ENCODE results near the gene KIF3A.

Gene KIF3A

GRCh38 chr5:132733499-132734148 lies 3.7 kb downstream of the KIF3A start:
- Histone ChIP-seq H3K36me3 (ENCODE audit: insufficient read depth, low read length) (no peaks in the 10 kb centered on the region; the same call in 1 of the 2 replicates), H3K79me2 (ENCODE audit: insufficient read depth, low read length) (no peaks in the 10 kb centered on the region), H3K9me3 (ENCODE audit: low read length) (no peaks in the 10 kb centered on the region), H3F3A (ENCODE audit: insufficient read depth, low read length) (no peaks in the 10 kb centered on the region), H3K4me3 (ENCODE audit: low read depth, low read length, poor library complexity, severe bottlenecking) (no peak overlapping the region), H3K27ac (ENCODE audit: low read depth, low read length, poor library complexity, severe bottlenecking) (no peak overlapping the region), H3K9ac (ENCODE audit: low read length) (no peak overlapping the region), H2AFZ (ENCODE audit: low read length) (no peak overlapping the region), H3K9me2 (ENCODE audit: low read depth, low read length) (no peaks in the 10 kb centered on the region), H3K4me2 (ENCODE audit: low read length) (no peak overlapping the region), H3K4me1 (ENCODE audit: insufficient read depth, low read length, severe bottlenecking) (peaks cover 21% of the 10 kb centered on the region), H4K20me1 (ENCODE audit: insufficient read depth, low read length) (no peaks in the 10 kb centered on the region), H3K27me3 (ENCODE audit: insufficient read depth, low read length) (no peaks in the 10 kb centered on the region)
- TF ChIP-seq EZH2 (IDR thresholded peaks at IDR 0.05; ENCODE audit: borderline replicate concordance, low read length) (no peak), CTCF (IDR thresholded peaks at IDR 0.05; ENCODE audit: low read length) (no peak)

GRCh38 chr5:132729896-132730295 lies 7.5 kb downstream of the KIF3A start:
- no peaks in the 10 kb centered on the region for H3K4me1 ChIP-seq (ENCODE audit: insufficient read depth, low read length, severe bottlenecking)
- no peaks in the 10 kb centered on the region for H4K20me1 ChIP-seq (ENCODE audit: insufficient read depth, low read length)
- H3K9me3 ChIP-seq (ENCODE audit: low read length): no peaks in the 10 kb centered on the region
- TF ChIP-seq EZH2 (IDR thresholded peaks at IDR 0.05; ENCODE audit: borderline replicate concordance, low read length) (no peak), CTCF (IDR thresholded peaks at IDR 0.05; ENCODE audit: low read length) (no peak)
- H2AFZ ChIP-seq (ENCODE audit: low read length): no peak overlapping the region
- H3K36me3 ChIP-seq (ENCODE audit: insufficient read depth, low read length): no peaks in the 10 kb centered on the region; the same call in 1 of the 2 replicates
- no peaks in the 10 kb centered on the region for H3K27me3 ChIP-seq (ENCODE audit: insufficient read depth, low read length)
- H3K79me2 ChIP-seq (ENCODE audit: insufficient read depth, low read length): no peaks in the 10 kb centered on the region
- no peak overlapping the region for H3K9ac ChIP-seq (ENCODE audit: low read length)
- H3K9me2 ChIP-seq (ENCODE audit: low read depth, low read length): no peaks in the 10 kb centered on the region
- H3K4me3 ChIP-seq (ENCODE audit: low read depth, low read length, poor library complexity, severe bottlenecking): no peak overlapping the region
- H3K27ac ChIP-seq (ENCODE audit: low read depth, low read length, poor library complexity, severe bottlenecking): no peak overlapping the region
- no peak overlapping the region for H3K4me2 ChIP-seq (ENCODE audit: low read length)
- no peaks in the 10 kb centered on the region for H3F3A ChIP-seq (ENCODE audit: insufficient read depth, low read length)

GRCh38 chr5:132725745-132726144 lies 11.6 kb downstream of the KIF3A start:
- TF ChIP-seq CTCF (IDR thresholded peaks at IDR 0.05; ENCODE audit: low read length): no peak
- no peak for TF ChIP-seq EZH2 (IDR thresholded peaks at IDR 0.05; ENCODE audit: borderline replicate concordance, low read length)
- Histone ChIP-seq H3K4me2 (ENCODE audit: low read length) (no peak overlapping the region), H3K79me2 (ENCODE audit: insufficient read depth, low read length) (no peaks in the 10 kb centered on the region), H3K36me3 (ENCODE audit: insufficient read depth, low read length) (no peaks in the 10 kb centered on the region), H3K9me3 (ENCODE audit: low read length) (no peaks in the 10 kb centered on the region), H3F3A (ENCODE audit: insufficient read depth, low read length) (no peaks in the 10 kb centered on the region), H3K9ac (ENCODE audit: low read length) (no peak overlapping the region), H3K4me1 (ENCODE audit: insufficient read depth, low read length, severe bottlenecking) (no peaks in the 10 kb centered on the region), H3K27me3 (ENCODE audit: insufficient read depth, low read length) (no peaks in the 10 kb centered on the region), H2AFZ (ENCODE audit: low read length) (no peak overlapping the region), H3K4me3 (ENCODE audit: low read depth, low read length, poor library complexity, severe bottlenecking) (no peak overlapping the region), H3K27ac (ENCODE audit: low read depth, low read length, poor library complexity, severe bottlenecking) (no peak overlapping the region), H4K20me1 (ENCODE audit: insufficient read depth, low read length) (no peaks in the 10 kb centered on the region), H3K9me2 (ENCODE audit: low read depth, low read length) (no peaks in the 10 kb centered on the region)
